IgD-negative memory B cell (primary cell): ENCODE results near the gene TMC1. TPM values are rescaled to one million over a fixed set of nuclear protein-coding genes. Genes with fewer than 3 reads are reported as not detected.

Source experiments
- H3K27ac Mint-ChIP-seq, 3 donors: one replicate each; pipeline ENCODE4 v1.8.0; 2020 to 2022; ENCODE audit warnings: mild to moderate bottlenecking in 3 of 3, mixed read lengths in 3 of 3, moderate library complexity in 1 of 3
- H3K27me3 Mint-ChIP-seq: one replicate; pipeline ENCODE4 v1.8.0; 2021; ENCODE audit warnings: mixed read lengths
- H3K36me3 Mint-ChIP-seq: one replicate; pipeline ENCODE4 v1.8.0; 2020; ENCODE audit warnings: mild to moderate bottlenecking, mixed read lengths
- H3K4me1 Mint-ChIP-seq, 3 donors: one replicate each; pipeline ENCODE4 v1.8.0; 2020 to 2022; ENCODE audit warnings: mixed read lengths in 3 of 3, mild to moderate bottlenecking in 1 of 3
- H3K4me3 Mint-ChIP-seq, 4 donors: one replicate each; pipeline ENCODE4 v1.8.0; 2020 to 2022; ENCODE audit warnings: mild to moderate bottlenecking in 4 of 4, mixed read lengths in 4 of 4, moderate library complexity in 3 of 4
- H3K9me3 Mint-ChIP-seq, 3 donors: one replicate each; pipeline ENCODE4 v1.8.0; 2020 to 2021; ENCODE audit warnings: mixed read lengths in 3 of 3, mild to moderate bottlenecking in 1 of 3
- polyA plus RNA-seq: library from polyadenylated mRNA; unstranded; fragments of 300-500 nt; fragmentation: Illumina TruSeq; gene quantifications from one replicate; pipeline ENCODE4 v1.2.3, GENCODE V29; 2021

The TMC1 gene
- polyA plus RNA-seq, 1 donor from 2014 or later, result not detected

- Mint-ChIP-seq H3K9me3 (peaks cover 0 to 3% (median 0%) of the 10 kb centered on the region in 3 donors), H3K27me3 (peaks cover 9% of the 10 kb centered on the region), H3K36me3 (no peaks in the 10 kb centered on the region), H3K4me3 (no peak overlapping the region), H3K4me1 (no peaks in the 10 kb centered on the region), H3K27ac (no peak overlapping the region)
Measured at GRCh38 chr9:72685911-72686310, 164.5 kb downstream of the TMC1 start.

- H3K4me1 Mint-ChIP-seq, result no peaks in the 10 kb centered on the region
- H3K27ac Mint-ChIP-seq, result no peak overlapping the region
- peaks cover 14% of the 10 kb centered on the region for H3K27me3 Mint-ChIP-seq
- H3K9me3 Mint-ChIP-seq, result peaks cover 0 to 3% (median 0%) of the 10 kb centered on the region in 3 donors
- H3K36me3 Mint-ChIP-seq, result no peaks in the 10 kb centered on the region
- no peak overlapping the region for H3K4me3 Mint-ChIP-seq
Measured at GRCh38 chr9:72687331-72687730, 165.9 kb downstream of the TMC1 start.

GRCh38 chr9:72691671-72692070 lies 170.3 kb downstream of the TMC1 start:
- Mint-ChIP-seq H3K27ac (no peak overlapping the region), H3K9me3 (peaks cover 0 to 3% (median 0%) of the 10 kb centered on the region in 3 donors), H3K4me3 (no peak overlapping the region), H3K4me1 (no peaks in the 10 kb centered on the region), H3K27me3 (peaks cover 5% of the 10 kb centered on the region), H3K36me3 (no peaks in the 10 kb centered on the region)

DNA sequence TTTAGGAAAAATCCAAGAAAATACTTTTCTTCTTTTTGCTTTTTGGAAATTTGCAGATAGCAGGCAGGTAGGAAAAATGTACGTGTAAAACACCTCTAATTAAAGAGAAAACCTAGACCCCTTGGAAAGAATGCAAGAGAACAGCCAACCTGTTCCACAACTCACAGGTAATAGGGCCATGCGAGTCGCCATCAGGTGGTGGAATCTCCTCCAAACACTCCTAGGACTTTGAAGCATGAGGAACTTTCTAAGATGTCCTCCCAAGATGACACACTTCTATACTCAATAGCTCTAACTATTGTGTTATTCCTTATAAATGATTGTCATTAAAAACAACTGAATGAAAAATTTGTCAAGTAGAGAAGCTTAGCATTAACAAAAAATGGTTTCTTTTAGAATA lies 174.0 kb downstream of the TMC1 start:
- Mint-ChIP-seq H3K4me1 (no peaks in the 10 kb centered on the region), H3K27me3 (peaks cover 6% of the 10 kb centered on the region), H3K4me3 (no peak overlapping the region), H3K27ac (no peak overlapping the region), H3K9me3 (no peaks in the 10 kb centered on the region), H3K36me3 (no peaks in the 10 kb centered on the region)

DNA sequence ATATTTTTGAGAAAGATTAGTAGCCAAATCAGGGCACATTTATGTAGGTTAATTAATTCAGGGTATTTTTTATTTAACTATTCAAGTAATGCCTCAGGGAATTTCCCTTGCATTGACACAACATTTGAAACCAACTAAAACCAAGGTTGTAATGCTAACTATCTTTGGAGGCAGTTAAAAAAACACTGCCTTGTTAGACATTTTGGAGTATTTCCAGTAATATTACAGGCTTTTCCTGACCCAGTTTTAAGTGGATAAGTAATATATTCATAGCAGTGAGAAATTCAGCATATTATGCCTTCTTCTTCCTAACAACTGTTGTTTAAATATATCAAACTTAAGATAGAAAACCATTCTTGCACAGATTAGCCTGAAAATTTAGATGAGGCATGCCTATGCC lies 175.1 kb downstream of the TMC1 start:
- no peaks in the 10 kb centered on the region for H3K36me3 Mint-ChIP-seq
- no peaks in the 10 kb centered on the region for H3K4me1 Mint-ChIP-seq
- no peak overlapping the region for H3K27ac Mint-ChIP-seq
- H3K27me3 Mint-ChIP-seq, result peaks cover 6% of the 10 kb centered on the region
- no peaks in the 10 kb centered on the region for H3K9me3 Mint-ChIP-seq
- H3K4me3 Mint-ChIP-seq, result no peak overlapping the region

- Mint-ChIP-seq H3K27ac (no peak overlapping the region), H3K27me3 (peaks cover 2% of the 10 kb centered on the region), H3K4me1 (no peaks in the 10 kb centered on the region)
Measured at GRCh38 chr9:72701510-72701909, 180.1 kb downstream of the TMC1 start.

GRCh38 chr9:72703574-72703973 lies 182.2 kb downstream of the TMC1 start:
- H3K27me3 Mint-ChIP-seq, result peaks cover 2% of the 10 kb centered on the region
- H3K4me1 Mint-ChIP-seq, result no peaks in the 10 kb centered on the region
- H3K36me3 Mint-ChIP-seq, result peaks cover 2% of the 10 kb centered on the region
- no peak overlapping the region for H3K27ac Mint-ChIP-seq
- no peak overlapping the region for H3K4me3 Mint-ChIP-seq
- peaks cover 0 to 3% (median 0%) of the 10 kb centered on the region in 3 donors for H3K9me3 Mint-ChIP-seq

More at GRCh38 chr9:72701510-72701909, 180.1 kb downstream of the TMC1 start:
- Mint-ChIP-seq H3K4me3 (no peak overlapping the region), H3K36me3 (no peaks in the 10 kb centered on the region), H3K9me3 (no peaks in the 10 kb centered on the region)

DNA sequence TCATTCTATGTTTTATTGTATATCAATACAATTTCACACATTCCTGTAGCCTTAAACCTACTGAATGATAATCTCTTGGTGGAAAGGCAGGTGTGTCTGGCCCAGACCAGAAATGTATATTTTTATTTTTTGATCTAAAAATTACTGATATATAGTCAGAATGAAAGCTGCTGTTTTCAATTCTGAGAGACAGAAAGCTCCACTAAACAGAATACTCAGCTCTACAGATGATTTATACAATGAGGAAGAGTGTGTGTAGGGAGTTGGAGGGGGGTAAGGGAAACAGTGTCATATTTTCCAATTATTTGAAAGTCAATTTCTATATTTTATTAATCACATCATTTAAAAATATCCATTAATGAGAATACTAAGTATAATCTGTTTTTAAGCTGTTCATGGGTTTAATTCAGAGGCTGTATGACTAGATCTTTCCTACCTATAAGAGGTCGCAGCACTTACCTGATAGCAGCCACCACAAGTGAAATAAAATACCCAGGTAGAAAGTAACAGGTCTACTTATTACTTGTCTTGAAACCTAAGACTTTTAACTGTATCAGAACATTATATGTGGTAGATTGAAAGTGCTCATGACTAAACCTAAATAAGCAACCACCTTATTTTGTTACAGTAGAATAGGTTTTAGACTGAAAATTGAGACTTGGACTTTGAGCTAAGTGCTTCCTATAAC lies 183.4 kb downstream of the TMC1 start:
- H3K9me3 Mint-ChIP-seq, result peaks cover 0 to 4% (median 3%) of the 10 kb centered on the region in 3 donors
- no peak overlapping the region for H3K27ac Mint-ChIP-seq

DNA sequence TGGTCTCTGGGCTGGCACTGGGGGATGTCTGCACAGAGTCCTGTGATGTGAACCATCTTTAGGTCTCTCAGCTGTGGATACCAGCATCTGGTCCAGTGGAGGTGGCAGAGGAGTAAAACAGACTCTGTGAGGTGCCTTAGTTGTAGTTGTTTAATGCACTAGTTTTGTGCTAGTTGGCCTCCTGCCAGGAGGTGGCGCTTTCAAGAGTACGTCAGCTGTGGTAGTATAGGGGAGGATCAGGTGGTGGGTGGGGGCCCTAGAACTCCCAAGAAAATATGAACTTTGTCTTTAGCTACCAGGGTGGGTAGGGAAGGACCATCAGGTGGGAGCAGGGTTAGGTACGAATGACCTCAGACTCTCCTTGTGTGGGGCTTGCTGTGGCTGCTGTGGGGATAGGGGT lies 197.1 kb downstream of the TMC1 start:
- Mint-ChIP-seq H3K36me3 (no peaks in the 10 kb centered on the region), H3K4me1 (no peaks in the 10 kb centered on the region), H3K27me3 (peaks cover 4% of the 10 kb centered on the region), H3K4me3 (no peak overlapping the region), H3K27ac (no peak overlapping the region), H3K9me3 (peaks cover 0 to 3% (median 1%) of the 10 kb centered on the region in 3 donors)

More for the DNA sequence above, 183.4 kb downstream of the TMC1 start:
- no peaks in the 10 kb centered on the region for H3K4me1 Mint-ChIP-seq
- no peak overlapping the region for H3K4me3 Mint-ChIP-seq
- H3K36me3 Mint-ChIP-seq, result peaks cover 2% of the 10 kb centered on the region
- H3K27me3 Mint-ChIP-seq, result no peaks in the 10 kb centered on the region

DNA sequence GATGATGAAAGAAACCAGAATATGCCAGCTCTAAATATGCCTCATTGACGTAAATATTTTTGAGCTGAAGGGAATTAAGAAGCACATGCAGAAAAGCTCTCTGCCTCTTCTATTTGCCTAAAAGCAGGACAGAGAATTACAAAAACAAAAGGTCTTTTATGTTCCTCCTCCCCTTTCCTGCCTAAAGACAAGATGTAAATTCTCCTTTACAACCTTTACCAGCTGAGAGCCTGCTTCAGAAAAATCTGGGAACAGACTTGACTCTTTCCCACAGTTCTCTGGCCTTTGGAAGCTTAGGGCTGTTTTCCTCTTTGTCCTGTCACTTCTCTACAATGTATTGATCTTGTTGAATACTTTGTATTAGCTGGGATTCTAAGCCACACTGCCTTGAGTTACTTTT lies 199.7 kb downstream of the TMC1 start:
- peaks cover 0 to 3% (median 0%) of the 10 kb centered on the region in 3 donors for H3K9me3 Mint-ChIP-seq
- H3K4me3 Mint-ChIP-seq, result no peak overlapping the region
- no peaks in the 10 kb centered on the region for H3K36me3 Mint-ChIP-seq
- no peaks in the 10 kb centered on the region for H3K4me1 Mint-ChIP-seq
- no peak overlapping the region for H3K27ac Mint-ChIP-seq
- H3K27me3 Mint-ChIP-seq, result peaks cover 4% of the 10 kb centered on the region

- H3K4me1 Mint-ChIP-seq, result no peaks in the 10 kb centered on the region
- no peak overlapping the region for H3K4me3 Mint-ChIP-seq
- peaks cover 2% of the 10 kb centered on the region for H3K27me3 Mint-ChIP-seq
- no peaks in the 10 kb centered on the region for H3K9me3 Mint-ChIP-seq
- no peaks in the 10 kb centered on the region for H3K36me3 Mint-ChIP-seq
- no peak overlapping the region for H3K27ac Mint-ChIP-seq
Measured at GRCh38 chr9:72726947-72727346, 205.5 kb downstream of the TMC1 start.

DNA sequence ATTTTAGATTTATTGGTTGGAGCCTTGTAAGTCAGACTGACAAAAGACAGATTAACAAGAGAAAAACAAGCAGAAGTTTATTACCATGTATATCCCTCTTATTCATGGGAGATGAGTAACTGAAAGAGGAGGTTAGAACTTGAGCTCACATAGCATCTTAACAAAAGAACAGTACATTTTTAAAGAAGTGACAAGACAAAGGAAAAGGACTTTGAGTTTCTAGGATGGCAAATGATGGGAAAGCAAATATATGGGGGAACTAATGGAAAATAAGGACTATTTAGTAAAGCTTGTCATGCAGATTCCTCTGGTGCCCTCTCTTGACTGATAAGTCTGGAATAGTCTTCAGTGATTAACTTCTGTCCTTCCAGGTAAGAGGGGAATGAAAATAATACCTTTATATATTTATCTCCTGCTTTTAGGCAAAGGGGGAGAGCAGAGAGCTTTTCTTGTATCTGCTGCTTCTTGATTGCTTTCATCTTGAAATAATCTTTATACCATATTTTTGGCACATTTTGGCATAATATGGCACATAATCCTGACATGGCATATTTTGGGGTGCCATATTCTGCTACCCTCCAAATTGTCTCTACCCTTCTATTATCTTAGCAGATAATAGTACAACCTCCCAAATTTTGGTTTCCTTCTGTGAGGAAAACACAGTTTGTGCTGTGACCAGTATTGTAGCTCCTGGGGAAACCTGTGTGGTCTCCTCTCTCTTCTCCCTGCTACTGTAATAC lies 206.8 kb downstream of the TMC1 start:
- Mint-ChIP-seq H3K4me3 (no peak overlapping the region), H3K36me3 (no peaks in the 10 kb centered on the region), H3K27ac (no peak overlapping the region), H3K27me3 (peaks cover 2% of the 10 kb centered on the region), H3K9me3 (no peaks in the 10 kb centered on the region), H3K4me1 (no peaks in the 10 kb centered on the region)

DNA sequence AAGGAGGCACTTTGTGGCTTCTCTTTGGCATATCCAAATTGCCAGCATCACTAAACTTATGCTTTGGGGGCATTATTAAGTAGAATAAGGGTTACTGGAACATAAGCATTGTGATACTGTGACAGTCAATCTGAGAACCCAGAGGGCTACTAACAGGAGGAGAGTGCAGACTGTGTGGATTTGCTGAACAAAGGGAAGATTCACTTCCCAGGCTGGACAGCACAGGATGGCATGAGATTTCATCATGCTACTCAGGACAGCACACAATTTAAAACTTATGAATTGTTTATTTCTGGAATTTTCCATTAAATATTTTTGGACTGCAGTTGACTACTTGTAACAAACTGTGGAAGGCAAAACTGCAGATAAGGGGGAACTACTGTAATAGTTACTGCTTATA lies 212.5 kb downstream of the TMC1 start:
- Mint-ChIP-seq H3K36me3 (no peaks in the 10 kb centered on the region), H3K4me3 (no peak overlapping the region), H3K27me3 (peaks cover 2% of the 10 kb centered on the region), H3K9me3 (no peaks in the 10 kb centered on the region), H3K4me1 (no peaks in the 10 kb centered on the region), H3K27ac (no peak overlapping the region)

GRCh38 chr9:72734631-72735030 lies 213.2 kb downstream of the TMC1 start:
- no peaks in the 10 kb centered on the region for H3K36me3 Mint-ChIP-seq
- no peaks in the 10 kb centered on the region for H3K4me1 Mint-ChIP-seq
- H3K27ac Mint-ChIP-seq, result no peak overlapping the region
- no peak overlapping the region for H3K4me3 Mint-ChIP-seq
- no peaks in the 10 kb centered on the region for H3K9me3 Mint-ChIP-seq
- H3K27me3 Mint-ChIP-seq, result peaks cover 2% of the 10 kb centered on the region

GRCh38 chr9:72743836-72744235 lies 222.4 kb downstream of the TMC1 start:
- Mint-ChIP-seq H3K4me3 (no peak overlapping the region), H3K27ac (no peak overlapping the region), H3K27me3 (no peaks in the 10 kb centered on the region), H3K9me3 (no peaks in the 10 kb centered on the region), H3K36me3 (no peaks in the 10 kb centered on the region), H3K4me1 (no peaks in the 10 kb centered on the region)

DNA sequence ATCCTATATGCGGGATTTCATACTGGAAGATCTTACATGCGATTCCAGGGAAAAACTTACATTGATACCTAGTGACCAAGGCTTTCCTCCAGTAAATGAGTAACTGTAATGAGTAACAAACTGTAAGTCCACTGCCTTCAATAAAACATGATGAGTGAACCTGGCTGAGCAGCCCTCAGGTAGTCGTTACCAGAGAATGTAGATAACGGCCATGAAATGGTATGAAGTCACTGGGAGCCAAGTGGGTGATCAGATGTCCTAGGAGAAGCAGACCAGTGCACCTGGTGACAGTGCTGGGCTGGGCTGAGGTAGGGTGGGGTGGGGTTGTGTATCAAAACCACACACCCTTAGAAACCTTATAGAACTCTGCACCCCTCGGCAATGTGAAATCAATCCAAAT lies 227.9 kb downstream of the TMC1 start:
- no peaks in the 10 kb centered on the region for H3K4me1 Mint-ChIP-seq
- no peaks in the 10 kb centered on the region for H3K36me3 Mint-ChIP-seq
- H3K27ac Mint-ChIP-seq, result no peak overlapping the region
- H3K27me3 Mint-ChIP-seq, result peaks cover 2% of the 10 kb centered on the region
- no peaks in the 10 kb centered on the region for H3K9me3 Mint-ChIP-seq
- H3K4me3 Mint-ChIP-seq, result no peak overlapping the region
